ENCODE data around the gene RNF38.
"Not testable (repeated sequence)": the region's sequence is repeated elsewhere in the genome, so short reads cannot be mapped to it uniquely, and the experiment has no call there.

The RNF38 gene

DNA sequence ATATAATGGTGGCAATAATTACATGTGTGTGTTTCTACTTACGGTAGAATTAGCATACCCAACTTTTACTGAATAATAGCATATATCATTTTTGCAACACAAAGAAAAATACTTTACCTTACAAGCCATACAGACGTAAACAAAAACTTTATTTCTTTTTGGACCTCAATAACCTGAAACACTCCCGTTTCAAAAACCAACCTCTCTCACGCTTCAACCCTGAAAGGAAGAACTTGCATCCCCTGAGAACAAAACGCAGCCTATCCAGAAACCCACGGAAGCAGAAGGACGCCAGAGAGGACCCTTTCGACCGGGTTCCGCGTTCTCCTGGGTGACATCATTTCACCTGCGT lies at the start of gene RNF38:
Gene RNF38, minus strand, starts transcription at position 290 of the 352 bp plus-strand sequence. Its CDS starts 161 bp downstream, at position 129.
- DNase-seq: no peak
- no peaks in the 10 kb centered on the region for H3K27me3 Mint-ChIP-seq
- no peak for ATAC-seq

DNA sequence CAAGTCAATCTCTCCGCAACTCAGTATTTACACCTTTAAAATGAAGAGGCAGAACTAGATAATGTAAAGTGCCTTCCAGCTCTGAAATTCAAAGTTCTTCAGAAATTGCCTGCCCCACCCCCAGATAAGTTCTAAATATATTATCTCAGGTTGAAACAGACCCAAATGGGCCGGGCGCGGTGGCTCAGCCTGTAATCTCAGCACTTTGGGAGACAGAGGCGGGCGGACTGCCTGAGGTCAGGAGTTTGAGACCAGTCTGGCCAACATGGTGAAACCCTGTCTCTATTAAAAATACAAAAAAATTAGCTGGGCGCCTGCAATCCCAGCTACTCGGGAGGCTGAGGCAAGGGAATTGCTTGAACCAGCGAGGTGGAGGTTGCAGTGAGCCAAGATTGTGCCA lies 48.5 kb upstream of the RNF38 start:
- not testable (repeated sequence) for DNase-seq, ATAC-seq, H3K4me3 Mint-ChIP-seq, H3K27ac Mint-ChIP-seq, H3K9me3 Mint-ChIP-seq, H3K27me3 Mint-ChIP-seq
- H3K4me1 Mint-ChIP-seq: peaks cover 39% of the 10 kb centered on the region

More for the DNA sequence above, at the start of gene RNF38:
- Mint-ChIP-seq H3K27ac (peak within 1 kb of the TSS; percentile 97 to 98), H3K4me3 (peak within 1 kb of the TSS; percentile 83 to 98), H3K9me3 (no peaks in the 10 kb centered on the region), H3K4me1 (peaks cover 43% of the 10 kb centered on the region)

DNA sequence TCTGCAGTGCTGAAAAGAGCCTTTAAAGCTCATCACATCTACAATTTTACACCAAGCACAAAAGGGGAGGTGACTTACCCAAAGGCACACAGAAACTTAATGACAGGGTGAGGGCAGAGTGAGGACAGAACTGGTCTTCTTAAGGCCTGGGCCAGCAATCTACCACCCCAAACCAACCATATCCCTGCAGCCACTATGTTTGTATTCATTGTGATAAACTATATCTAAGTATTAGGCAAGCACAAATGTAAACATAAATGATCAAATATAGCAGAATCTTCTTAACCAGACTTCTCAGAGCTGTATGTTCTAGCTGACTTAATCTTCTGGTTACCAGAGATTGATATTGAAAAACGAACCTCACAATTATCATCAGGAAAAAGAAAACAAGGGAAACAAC lies 47.9 kb upstream of the RNF38 start:
- DNase-seq: no peak
- Mint-ChIP-seq H3K4me3 (no peak overlapping the region), H3K9me3 (no peaks in the 10 kb centered on the region), H3K4me1 (peaks cover 42% of the 10 kb centered on the region), H3K27ac (no peak overlapping the region), H3K27me3 (no peaks in the 10 kb centered on the region)
- no peak for ATAC-seq

DNA sequence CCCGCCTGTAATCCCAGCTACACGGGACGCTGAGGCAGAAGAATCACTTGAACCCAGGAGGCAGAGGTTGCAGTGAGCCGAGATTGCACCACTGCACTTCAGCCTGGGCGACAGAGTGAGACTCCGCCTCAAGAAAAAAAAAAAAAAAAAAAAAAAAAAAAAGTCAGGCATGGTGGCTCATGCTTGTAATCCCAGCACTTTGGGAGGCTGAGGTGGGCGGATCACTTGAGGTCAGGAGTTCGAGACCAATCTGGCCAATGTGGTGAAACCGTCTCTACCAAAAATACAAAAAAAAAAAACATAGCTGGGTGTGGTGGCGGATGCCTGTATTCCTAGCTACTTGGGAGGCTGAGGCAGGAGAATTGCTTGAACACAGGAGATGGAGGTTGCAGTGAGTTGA lies 46.6 kb upstream of the RNF38 start:
- not testable (repeated sequence) for ATAC-seq, H3K27ac Mint-ChIP-seq, DNase-seq, H3K27me3 Mint-ChIP-seq, H3K4me3 Mint-ChIP-seq, H3K9me3 Mint-ChIP-seq
- peaks cover 44% of the 10 kb centered on the region for H3K4me1 Mint-ChIP-seq

DNA sequence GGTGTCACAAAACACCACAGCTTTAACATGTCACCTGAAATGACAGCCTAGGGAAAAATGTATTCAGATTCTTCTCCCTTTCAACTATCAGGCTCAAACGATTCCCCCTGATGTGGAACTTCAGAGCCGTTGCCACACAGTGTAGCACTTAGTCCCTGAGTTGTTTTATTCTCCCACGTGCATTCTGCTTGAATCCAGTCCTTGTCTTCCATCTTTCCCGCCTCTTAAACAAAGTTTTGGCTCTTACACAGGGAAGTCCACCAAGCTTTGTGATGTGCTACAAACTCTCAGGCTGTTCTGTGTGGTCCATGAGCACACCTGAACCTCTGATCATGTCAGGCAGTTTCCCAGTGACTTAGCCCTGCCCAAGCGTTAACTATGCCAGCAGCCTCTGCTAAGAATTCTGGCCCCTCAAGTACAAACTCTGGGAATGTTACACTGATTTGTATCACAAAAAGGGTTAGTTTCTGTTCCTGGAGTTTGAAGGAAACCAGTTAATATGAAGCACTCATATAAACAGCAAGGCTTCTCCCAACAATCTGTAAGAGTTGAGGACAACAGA lies 45.8 kb upstream of the RNF38 start:
- Mint-ChIP-seq H3K4me3 (no peak overlapping the region), H3K27me3 (no peaks in the 10 kb centered on the region), H3K4me1 (peaks cover 46% of the 10 kb centered on the region), H3K27ac (no peak overlapping the region), H3K9me3 (no peaks in the 10 kb centered on the region)
- ATAC-seq: no peak
- DNase-seq: no peak

DNA sequence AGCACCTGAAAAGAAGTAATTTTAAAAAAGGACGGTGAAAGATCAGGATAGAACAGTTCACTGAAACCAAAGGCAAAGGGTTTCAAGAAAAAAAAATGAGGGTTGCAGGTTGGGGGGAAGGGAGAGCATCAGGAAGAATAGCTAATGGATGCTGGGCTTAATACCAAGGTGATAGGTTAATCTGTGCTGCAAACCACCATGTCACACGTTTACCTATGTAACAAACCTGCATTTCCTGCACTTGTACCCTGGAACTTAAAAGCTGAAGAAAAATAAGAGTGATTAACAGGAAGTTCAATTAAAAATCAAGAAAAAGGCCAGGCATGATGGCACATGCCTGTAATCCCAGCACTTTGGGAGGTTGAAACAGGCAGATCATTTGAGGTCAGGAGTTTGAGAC lies 44.1 kb upstream of the RNF38 start:
- Mint-ChIP-seq H3K27me3 (no peaks in the 10 kb centered on the region), H3K9me3 (no peaks in the 10 kb centered on the region), H3K27ac (peak overlapping the region in 1 of 2 donors; percentile 75), H3K4me3 (no peak overlapping the region), H3K4me1 (peaks cover 38% of the 10 kb centered on the region)
- DNase-seq (no peak), ATAC-seq (no peak)

DNA sequence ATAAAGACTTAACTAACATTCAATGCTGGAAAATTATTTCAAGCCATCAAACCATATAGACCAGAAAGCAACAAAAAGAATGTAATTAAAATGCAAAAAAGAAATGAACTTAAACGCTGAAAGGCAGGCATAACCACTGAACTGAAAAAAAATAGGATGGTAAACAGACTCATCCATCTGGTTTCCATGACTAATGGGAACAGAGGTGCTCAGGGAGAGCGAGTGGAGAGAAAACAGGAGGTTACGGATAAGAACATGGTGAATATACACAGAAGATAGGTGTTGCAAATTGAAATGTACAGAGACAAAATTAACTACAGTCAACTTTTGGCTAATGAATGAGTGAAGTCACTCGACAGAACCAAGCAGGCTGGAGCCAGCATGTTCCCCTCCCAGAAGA lies 43.5 kb upstream of the RNF38 start:
- peaks cover 38% of the 10 kb centered on the region for H3K4me1 Mint-ChIP-seq
- no peak overlapping the region for H3K4me3 Mint-ChIP-seq
- H3K27ac Mint-ChIP-seq: no peak overlapping the region
- no peaks in the 10 kb centered on the region for H3K9me3 Mint-ChIP-seq
- no peaks in the 10 kb centered on the region for H3K27me3 Mint-ChIP-seq
- no peak for DNase-seq
- no peak for ATAC-seq

DNA sequence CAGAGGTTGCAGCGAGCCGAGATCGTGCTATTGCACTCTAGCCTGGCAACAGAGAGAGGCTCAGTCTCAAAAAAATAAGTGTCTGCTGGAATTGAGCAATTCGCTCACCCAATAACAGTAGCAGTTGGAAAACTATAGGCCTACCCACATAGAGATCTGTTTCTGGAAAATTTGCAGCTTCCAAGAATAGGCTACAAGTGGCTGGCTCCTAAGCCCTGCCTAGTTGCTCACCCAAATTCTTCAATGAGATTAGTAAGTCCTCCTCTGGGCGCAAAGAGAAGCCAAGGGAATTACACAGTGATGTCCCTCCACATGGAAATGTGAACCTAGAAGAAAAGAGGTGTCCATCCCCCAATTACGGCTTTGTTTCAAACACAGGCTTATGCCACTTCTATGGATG lies 42.6 kb upstream of the RNF38 start:
- peaks cover 35% of the 10 kb centered on the region for H3K4me1 Mint-ChIP-seq
- no peaks in the 10 kb centered on the region for H3K27me3 Mint-ChIP-seq
- no peak overlapping the region for H3K4me3 Mint-ChIP-seq
- H3K9me3 Mint-ChIP-seq: no peaks in the 10 kb centered on the region
- H3K27ac Mint-ChIP-seq: no peak overlapping the region
- no peak for DNase-seq
- ATAC-seq: no peak

DNA sequence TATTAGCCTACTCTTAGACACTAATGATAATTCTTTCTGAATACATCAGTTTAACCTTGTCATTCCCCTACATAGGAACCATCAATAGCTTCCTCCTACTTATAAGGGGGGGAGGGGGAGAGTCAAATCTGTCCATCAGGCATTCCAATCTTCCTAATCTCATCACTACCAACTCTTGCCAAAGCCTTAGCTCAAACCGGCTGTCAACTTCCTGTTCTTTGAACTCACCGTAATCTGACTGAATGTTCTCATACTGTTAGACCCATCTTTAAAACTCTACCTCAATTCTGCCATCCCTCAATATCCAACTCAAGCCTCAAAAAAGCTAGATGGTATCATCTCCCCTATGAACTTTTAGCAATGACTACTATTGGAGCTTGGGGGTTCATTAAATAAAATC lies 41.9 kb upstream of the RNF38 start:
- peaks cover 40% of the 10 kb centered on the region for H3K4me1 Mint-ChIP-seq
- no peak for DNase-seq
- ATAC-seq: no peak
- no peaks in the 10 kb centered on the region for H3K27me3 Mint-ChIP-seq
- H3K9me3 Mint-ChIP-seq: no peaks in the 10 kb centered on the region
- H3K27ac Mint-ChIP-seq: peak overlapping the region in 1 of 2 donors; percentile 1
- H3K4me3 Mint-ChIP-seq: no peak overlapping the region

DNA sequence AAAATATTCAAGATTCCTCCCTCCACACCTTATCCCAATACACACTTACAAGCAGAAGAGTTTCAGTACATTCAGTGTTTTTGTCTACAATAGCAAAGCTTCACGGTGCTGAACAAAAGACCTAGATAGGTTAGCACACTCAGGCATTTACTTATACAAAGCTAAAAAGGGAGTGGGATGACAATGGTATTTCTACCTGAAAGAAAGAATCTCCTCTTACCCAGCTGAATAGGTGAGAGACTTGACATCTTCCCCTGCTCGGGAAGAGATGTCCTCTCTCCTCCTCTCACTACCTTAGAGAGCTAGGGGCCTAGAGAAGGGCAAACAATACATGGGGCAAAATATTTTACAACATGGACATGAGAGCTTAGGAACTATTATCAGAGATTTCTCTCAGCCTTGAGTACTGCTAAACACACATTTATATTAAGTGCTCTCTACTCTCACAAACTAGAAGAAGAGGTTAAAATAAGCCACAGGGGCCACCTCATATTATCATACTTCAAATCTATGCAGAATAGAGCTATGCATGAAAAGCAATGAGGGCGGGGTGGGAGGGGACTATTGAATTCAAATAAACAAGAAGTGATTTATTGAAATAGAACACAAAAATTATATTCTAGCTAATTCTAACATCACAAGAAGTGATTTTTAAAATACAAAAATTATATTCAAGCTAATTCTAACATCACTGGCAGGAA lies 38.6 kb upstream of the RNF38 start:
- ATAC-seq: no peak
- Mint-ChIP-seq H3K27me3 (no peaks in the 10 kb centered on the region), H3K4me1 (peaks cover 23% of the 10 kb centered on the region)

DNA sequence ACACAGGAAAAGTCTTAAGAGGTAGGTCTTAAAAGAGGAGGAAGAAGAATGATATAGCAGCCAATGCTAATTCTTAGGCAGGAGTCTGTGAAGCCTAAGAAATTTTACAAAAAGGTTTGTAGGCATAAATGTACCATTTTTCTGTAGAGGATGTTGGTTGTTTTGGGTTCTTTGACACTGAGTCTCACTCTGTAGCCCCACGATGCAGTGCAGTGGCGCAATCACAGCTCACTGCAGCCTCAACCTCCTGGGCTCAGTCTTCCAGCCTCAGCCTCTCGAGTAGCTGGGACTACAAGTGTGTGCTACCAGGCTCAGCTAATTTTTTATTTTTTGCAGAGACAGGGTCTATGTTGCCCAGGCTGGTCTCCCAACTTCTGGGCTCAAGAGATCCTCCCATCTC lies 37.7 kb upstream of the RNF38 start:
- Mint-ChIP-seq H3K4me1 (peaks cover 19% of the 10 kb centered on the region), H3K27me3 (no peaks in the 10 kb centered on the region), H3K27ac (no peak overlapping the region), H3K9me3 (no peaks in the 10 kb centered on the region), H3K4me3 (no peak overlapping the region)
- DNase-seq (no peak), ATAC-seq (no peak)

More for the DNA sequence above, 38.6 kb upstream of the RNF38 start:
- no peak for DNase-seq
- no peak overlapping the region for H3K4me3 Mint-ChIP-seq
- peak overlapping the region in 1 of 2 donors; percentile 9 for H3K27ac Mint-ChIP-seq
- no peaks in the 10 kb centered on the region for H3K9me3 Mint-ChIP-seq

DNA sequence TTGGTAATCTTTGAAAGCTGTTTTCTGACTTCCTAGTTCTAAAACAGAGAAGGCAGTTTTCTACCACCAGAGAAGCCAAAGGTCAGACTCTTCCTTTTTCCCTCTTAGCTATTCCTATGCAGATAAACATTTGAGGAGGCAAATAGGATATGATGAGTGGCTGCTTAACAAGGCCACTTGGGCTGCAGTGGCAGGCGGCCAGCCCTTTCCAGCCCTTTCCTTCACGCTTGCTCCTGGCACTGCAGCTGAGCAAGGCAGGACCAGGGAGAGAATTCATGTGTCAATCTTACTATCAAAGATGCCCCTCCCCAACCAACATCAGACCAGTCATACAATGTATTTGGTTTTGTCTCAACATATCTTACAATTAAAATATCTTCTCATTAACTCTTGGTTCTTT lies 36.8 kb upstream of the RNF38 start:
- no peak for ATAC-seq
- H3K4me1 Mint-ChIP-seq: peaks cover 14% of the 10 kb centered on the region
- no peak for DNase-seq
- H3K27ac Mint-ChIP-seq: no peak overlapping the region
- H3K9me3 Mint-ChIP-seq: no peaks in the 10 kb centered on the region
- H3K4me3 Mint-ChIP-seq: no peak overlapping the region
- H3K27me3 Mint-ChIP-seq: no peaks in the 10 kb centered on the region

DNA sequence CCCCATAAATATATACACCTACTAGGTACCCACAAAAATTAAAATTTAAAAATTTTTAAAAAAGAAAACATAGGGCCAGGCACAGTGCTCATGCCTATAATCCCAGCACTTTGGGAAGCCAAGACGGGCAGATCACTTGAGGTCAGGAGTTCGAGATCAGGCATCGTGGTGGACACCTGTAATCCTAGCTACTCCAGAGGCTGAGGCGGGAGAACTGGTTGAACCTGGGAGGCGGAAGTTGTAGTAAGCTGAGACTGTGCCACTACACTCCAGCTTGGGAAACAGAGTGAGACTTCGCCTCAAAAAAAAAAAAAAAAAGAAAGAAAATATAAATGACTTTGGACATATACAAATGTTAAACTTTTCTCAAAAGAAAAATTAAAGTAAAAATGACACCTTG lies 33.3 kb upstream of the RNF38 start:
- no peaks in the 10 kb centered on the region for H3K27me3 Mint-ChIP-seq
- no peak for ATAC-seq
- H3K4me3 Mint-ChIP-seq: no peak overlapping the region
- no peaks in the 10 kb centered on the region for H3K9me3 Mint-ChIP-seq
- peak overlapping the region in 1 of 2 donors; percentile 46 for H3K27ac Mint-ChIP-seq
- peaks cover 16% of the 10 kb centered on the region for H3K4me1 Mint-ChIP-seq
- no peak for DNase-seq

DNA sequence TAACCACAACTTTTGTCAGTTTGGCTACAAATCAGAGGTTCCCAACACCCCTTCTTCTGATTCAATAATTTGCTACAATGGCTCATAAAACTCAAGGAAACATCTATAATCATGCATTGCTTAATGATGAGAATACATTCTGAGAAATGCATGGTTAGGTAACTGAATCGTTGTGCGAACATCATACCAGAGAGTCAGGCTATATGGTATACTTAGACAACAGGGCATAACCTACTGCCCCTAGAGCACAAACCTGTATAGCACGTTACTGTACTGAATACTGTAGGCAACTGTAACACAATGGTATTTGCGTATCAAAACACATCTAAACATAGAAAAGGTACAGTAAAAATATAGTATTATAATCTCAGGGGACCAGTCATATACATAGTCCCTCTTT lies 31.0 kb upstream of the RNF38 start:
- Mint-ChIP-seq H3K27me3 (no peaks in the 10 kb centered on the region), H3K27ac (no peak overlapping the region), H3K9me3 (no peaks in the 10 kb centered on the region), H3K4me1 (peaks cover 21% of the 10 kb centered on the region), H3K4me3 (no peak overlapping the region)
- no peak for DNase-seq
- ATAC-seq: no peak

DNA sequence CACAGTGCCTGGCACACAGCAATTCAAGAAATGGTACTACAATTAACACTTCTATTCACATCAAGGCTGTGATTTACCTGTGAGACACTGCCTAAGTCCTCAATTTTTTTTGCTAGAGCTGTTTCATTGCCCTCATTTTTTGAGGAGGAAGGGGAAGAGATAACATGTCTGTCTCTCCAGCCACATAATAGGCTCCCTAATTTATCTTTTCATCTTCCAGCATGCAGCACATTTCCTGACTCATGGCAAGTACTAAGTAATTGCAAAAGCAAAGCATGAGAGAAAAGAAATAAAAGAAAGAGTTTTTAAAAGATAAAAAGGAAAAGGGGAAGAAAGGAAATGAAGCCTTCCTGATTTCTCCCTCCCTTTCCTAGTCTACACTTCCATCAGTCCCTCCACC lies 26.9 kb upstream of the RNF38 start:
- ATAC-seq (no peak), DNase-seq (no peak)
- H3K4me3 Mint-ChIP-seq: no peak overlapping the region
- H3K4me1 Mint-ChIP-seq: peaks cover 22% of the 10 kb centered on the region
- H3K27ac Mint-ChIP-seq: no peak overlapping the region
- no peaks in the 10 kb centered on the region for H3K9me3 Mint-ChIP-seq
- H3K27me3 Mint-ChIP-seq: no peaks in the 10 kb centered on the region

DNA sequence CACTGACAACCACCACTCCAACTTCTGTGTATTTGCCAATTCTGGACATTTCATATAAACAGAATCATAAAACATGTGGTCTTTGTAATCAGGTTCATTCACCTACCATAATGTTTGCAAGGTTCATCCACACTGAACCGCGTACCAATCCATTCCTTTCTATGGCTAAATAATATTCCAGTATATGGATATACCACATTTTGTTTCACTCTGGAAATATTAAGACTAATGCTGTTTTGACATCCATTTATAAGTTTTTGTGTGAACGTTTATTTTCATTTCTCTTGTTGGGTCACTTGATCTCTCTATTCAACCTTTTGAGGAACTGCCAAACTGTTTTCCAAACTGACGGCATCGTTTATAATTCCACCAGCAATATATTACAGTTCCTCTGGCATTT lies 26.3 kb upstream of the RNF38 start:
- H3K4me1 Mint-ChIP-seq: peaks cover 22% of the 10 kb centered on the region

More for the DNA sequence above, 26.3 kb upstream of the RNF38 start:
- H3K4me3 Mint-ChIP-seq: no peak overlapping the region
- H3K9me3 Mint-ChIP-seq: no peaks in the 10 kb centered on the region
- no peak for DNase-seq
- H3K27ac Mint-ChIP-seq: no peak overlapping the region
- no peak for ATAC-seq
- H3K27me3 Mint-ChIP-seq: no peaks in the 10 kb centered on the region

Measured in stimulated activated naive CD8-positive, alpha-beta T cell treated with anti-CD3 and anti-CD28 coated beads, Interleukin-15, amount 100 ng/mL, for 72 hours (primary cell).